ENCODE measurements around the gene ARF4.
A peak's percentile ranks its signal among the peaks of the same experiment; 100 is the strongest.

ARF4 gene

DNA sequence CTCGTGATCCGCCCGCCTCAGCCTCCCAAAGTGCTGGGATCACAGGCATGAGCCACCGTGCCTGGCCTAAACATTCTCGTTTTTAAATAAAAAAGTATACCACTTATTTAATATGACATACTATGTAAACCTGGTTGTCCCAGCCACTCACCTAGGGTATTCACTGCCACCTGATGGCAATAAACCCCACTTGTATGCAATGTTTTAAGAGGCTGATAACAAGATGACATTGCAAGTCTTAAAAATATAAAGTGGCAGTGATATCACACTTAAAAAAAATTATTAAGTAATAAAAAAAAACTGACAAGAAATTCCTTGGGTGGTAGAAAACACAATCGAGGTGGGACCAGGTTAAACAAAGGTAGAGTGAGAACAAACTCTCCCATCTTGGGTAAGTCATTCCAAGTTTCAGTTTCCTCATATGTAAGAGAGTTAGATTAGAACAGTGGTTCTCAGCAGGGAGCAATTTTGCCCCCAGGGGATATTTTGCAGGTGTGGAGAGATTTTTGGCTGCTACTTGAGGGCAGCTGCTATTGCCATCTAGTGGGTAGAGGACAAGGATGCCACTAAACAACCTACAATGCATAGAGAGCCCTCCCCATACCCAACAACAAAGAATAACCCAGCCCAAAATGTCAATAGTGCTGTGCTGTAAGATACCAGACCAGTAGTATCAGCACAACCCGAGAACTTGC, 14.5 kb downstream of the ARF4 start:
- DNase-seq (ENCODE audit: low read depth in 2 of 2, low spot score in 1 of 2) = no peak

DNA sequence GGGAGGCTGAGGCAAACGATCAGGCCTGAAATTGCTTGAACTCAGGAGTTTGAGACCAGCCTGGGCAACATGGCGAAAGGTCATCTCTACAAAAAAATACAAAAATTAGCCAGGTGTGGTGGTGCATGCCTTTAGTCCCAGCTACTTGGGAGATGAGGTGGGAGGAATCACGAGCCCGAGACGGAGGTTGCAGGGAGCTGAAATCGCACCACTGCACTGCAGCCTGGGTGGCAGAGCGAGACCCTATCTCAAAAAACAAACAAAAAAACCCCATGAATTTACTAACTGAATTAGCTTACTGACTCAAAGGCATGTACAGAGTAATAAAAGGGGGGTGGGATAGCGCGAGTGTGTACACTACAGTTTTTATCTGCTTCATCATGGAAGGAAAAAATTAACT, 19.3 kb downstream of the ARF4 start:
- DNase-seq (ENCODE audit: low read depth in 2 of 2, low spot score in 1 of 2) = no peak

DNA sequence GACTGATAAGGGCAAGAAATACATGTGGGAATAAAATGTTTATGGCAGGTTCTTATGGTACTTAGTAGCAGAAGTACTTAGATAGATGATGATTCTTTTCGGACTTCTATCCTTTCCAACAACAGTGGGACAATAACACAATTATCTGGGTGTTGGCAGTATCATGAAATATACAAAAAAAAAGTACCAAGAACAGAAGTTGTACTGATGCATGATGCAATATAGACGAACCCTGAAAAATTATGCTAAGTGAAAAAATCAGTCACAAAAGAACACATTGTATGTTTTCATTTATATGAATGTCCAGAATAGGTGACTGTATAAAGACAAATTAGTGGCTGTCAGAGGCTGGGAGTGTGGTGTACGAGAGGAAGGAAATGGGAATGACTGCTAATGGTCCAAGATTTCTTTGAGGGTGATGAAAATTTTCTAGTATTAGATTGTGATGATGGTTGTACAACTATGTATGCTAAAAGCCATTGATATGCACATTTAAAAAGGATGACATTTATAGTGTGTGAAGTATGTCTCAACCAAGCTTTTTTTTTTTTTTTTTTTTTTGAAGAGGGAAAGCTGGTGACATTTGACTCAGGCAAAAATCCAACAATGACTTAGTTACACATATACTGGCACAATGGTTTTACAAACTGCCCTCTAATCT, 21.0 kb downstream of the ARF4 start:
- DNase-seq (ENCODE audit: low read depth in 2 of 2, low spot score in 1 of 2) = no peak

DNA sequence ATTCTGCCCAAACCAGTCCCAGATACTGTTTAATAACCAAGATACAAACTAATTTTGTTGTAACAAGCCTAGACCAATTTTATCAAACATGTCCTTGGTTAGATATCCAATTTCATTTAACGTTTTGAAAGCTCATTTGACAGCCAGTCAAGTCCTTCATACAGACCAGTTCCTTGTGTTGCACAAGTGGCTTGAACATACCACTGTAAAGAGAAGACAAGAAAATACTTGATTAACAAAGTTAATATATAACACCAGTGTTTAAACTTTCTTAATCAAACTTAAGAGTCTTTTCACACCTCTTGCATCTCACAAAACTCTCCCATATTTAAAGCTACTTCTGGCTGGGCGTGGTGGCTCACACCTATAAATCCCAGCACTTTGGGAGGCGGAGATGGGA, 25.0 kb downstream of the ARF4 start:
- DNase-seq (ENCODE audit: low read depth in 2 of 2, low spot score in 1 of 2) = no peak

DNA sequence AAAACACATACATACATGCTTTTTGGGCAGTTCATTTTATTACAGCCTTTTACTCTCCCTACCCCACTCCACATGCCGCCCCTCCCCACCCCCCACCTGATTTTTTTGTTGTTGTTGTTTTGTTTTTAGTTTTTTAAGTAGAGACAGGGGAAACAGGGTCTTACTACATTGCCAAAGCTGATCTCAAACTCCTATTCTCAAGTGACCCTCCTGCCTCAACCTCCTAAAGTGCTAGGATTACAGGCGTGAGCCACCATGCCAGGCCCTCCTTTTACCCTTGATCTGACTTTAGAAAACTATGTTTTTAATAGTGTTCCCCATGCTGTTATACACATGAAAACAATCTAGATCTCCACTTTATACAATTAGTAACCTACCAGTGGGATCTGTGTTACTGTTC, 26.3 kb downstream of the ARF4 start:
- no peak for DNase-seq (ENCODE audit: low read depth in 2 of 2, low spot score in 1 of 2)

DNA sequence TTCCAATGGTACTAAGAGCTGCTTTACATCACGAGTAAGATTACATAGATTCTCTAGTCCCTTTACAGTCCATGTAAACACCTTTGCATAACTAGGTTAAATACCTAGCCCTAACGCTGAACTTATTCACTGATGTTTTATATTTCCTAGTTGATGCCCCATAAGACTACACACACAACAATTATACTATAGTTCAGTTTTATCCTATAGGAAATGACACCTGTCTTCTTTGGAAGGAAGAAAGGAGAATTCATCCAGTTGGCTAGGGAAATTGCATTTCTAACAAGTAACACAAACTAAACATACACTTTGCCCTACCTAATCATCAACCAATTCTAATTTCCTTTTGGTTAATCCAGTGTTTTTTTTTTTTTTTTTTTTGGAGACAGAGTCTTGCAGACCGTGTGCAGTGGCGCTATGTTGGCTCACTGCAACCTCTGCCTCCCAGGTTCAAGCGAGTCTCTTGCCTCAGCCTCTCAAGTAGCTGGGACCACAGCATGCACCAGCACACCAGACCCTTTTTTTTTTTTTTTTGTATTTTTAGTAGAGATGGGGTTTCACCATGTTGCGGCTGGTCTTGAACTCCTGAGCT, 27.2 kb downstream of the ARF4 start:
- no peak for DNase-seq (ENCODE audit: low read depth in 2 of 2, low spot score in 1 of 2)

DNA sequence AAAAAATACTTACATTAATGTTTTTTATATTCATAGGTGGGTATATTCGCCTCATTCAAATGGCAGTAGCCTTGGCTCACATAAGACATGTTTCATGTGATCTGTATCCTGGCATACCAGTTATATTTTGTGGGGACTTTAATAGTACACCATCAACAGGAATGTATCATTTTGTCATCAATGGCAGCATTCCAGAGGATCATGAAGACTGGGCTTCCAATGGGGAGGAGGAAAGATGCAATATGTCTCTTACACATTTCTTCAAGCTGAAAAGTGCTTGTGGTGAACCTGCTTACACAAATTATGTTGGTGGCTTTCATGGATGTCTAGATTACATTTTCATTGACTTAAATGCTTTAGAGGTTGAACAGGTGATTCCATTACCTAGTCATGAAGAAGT, 37.6 kb downstream of the ARF4 start:
- DNase-seq (ENCODE audit: low read depth in 2 of 2, low spot score in 1 of 2) = no peak

DNA sequence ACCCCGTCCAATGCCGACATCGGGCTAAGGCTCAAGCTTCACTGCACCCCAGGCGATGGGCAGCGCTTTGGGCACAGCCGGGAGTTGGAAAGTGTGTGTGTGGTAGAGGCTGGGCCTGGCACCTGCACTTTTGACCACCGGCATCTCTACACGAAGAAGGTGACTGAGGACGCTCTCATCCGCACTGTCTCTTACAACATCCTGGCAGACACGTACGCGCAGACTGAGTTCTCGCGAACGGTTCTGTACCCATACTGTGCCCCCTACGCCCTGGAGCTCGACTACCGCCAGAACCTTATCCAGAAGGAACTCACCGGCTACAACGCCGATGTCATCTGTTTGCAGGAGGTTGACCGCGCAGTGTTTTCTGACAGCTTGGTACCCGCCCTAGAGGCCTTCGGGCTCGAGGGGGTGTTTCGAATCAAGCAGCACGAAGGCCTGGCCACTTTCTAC, 40.0 kb downstream of the ARF4 start:
- DNase-seq (ENCODE audit: low read depth in 2 of 2, low spot score in 1 of 2) = no peak

DNA sequence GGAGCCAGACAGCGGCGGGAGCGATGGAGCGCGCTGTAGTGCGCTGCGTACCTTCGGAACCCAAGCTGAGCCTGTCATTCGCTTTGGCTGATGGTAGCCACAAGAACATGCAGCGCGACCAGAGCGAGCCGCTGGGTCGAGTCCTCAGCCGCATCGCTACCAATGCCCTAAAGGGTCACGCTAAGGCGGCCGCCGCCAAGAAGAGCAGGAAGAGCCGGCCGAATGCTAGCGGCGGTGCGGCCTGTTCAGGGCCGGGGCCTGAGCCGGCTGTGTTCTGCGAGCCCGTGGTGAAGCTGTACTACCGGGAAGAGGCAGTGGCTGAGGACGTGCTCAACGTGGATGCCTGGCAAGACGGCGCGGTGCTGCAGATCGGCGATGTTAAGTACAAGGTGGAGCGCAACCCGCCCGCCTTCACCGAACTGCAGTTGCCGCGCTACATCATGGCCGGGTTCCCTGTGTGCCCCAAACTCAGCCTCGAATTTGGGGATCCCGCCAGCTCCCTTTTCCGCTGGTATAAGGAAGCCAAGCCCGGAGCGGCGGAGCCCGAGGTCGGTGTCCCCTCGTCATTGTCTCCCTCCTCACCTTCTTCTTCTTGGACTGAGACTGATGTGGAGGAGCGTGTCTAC, 40.6 kb downstream of the ARF4 start:
- no peak for DNase-seq (ENCODE audit: low read depth in 2 of 2, low spot score in 1 of 2)

DNA sequence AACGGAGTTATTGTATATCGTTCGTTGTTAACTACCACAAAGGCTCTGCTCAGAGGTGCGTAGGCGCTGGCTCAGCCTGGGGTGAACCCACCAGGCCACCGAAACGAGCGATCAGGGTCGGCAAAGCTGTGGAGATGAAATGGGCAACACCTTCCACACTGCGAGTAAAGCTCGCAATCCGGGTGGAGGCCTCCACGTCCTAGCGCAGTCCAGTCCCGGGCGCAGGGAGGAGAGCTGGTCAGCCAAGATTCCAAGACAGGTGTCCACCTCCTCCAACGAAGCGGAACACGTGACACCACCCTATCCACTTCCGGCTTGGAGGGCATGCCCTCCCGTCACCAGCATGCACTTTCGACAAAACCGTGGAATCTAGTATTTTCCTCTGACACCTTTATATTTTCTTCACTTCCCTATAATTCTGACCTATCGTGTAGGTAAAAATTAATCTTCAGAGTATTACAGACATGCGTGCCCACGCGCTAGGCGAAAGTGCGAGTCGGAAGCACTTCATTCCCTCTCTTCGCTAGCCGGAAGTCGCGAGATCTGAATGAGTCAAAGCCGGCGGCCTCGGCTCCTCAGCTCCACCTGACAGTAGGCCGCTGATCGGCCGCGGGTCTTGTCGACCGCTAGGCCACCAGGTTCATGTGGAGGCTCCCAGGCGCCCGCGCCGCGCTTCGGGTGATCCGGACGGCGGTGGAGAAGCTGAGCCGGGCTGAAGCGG, 41.2 kb downstream of the ARF4 start, which contains the start of gene PDE12:
Gene PDE12, plus strand, starts transcription at position 537 of the 721 bp plus-strand sequence. Its CDS starts 106 bp downstream, at position 643.
- DNase-seq (ENCODE audit: low read depth in 2 of 2, low spot score in 1 of 2) = peak; percentile 59 to 71

DNA sequence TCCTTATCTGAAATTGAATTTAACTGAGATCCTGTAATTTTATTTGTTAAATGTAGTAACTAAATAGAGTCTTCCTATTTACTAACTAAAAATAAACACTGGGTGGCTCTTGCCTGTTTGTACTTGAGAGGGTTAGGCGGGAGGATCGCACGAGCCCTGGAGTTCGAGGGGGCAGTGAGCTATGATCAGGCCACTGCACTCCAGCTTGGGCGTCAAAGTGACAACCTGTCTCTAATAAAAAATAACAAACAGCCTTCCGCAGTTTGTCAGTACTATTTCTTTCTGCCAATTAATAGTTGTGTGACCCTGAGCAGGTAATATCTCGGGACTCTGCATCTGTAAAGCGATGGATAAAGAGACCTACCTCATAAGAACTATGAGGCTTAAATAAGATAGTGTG, 41.8 kb downstream of the ARF4 start:
- no peak for DNase-seq (ENCODE audit: low read depth in 2 of 2, low spot score in 1 of 2)

DNA sequence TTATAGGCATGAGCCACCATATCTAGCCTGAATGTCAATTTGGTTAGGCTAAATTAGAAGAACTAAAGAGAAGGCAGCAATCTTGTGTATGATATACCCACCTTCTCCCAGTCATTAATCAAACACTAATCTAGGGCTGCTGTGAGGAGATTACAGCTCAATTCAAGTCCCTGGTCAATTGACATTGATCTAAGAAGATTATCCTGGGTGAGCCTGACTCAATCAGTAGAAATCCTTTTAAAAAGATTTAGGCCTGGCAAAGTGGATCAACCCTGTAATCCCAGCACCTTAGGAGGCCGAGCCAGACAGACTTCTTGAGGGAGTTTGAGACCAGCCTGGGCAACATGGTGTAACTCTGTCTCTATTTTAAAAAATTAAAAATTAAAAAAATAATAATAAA, 50.5 kb downstream of the ARF4 start:
- no peak for DNase-seq (ENCODE audit: low read depth in 2 of 2, low spot score in 1 of 2)

DNA sequence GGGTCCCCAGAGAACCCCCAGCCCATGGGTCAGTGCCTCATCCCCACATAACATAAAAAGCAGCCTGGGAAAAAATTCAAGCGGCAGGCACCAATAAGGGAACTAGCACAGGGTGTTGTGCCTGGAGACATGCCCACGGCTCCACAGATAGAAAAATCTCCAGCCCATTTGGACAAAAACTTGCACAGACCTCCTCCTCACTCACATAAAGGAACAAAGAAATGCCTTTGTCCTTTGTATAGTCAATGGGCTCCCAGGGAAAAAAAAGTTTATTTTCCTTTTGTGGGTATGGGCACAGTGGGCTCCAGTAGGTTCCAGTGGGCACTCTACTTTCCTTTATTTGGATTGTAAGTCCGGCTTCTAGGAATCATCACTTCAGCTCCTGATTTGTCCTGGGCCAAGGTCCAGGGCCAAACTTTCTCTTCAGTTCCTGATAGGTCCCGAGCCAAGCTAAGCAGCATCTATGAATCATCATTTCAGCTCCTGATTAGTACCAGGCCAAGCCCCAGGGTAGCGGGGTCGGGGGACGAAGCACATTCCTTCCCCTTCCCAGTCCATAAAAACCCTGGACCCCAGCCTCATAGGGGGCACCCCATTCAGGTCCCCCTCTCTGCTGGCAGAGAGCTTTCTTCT, 51.4 kb downstream of the ARF4 start:
- DNase-seq (ENCODE audit: low read depth in 2 of 2, low spot score in 1 of 2) = no peak

DNA sequence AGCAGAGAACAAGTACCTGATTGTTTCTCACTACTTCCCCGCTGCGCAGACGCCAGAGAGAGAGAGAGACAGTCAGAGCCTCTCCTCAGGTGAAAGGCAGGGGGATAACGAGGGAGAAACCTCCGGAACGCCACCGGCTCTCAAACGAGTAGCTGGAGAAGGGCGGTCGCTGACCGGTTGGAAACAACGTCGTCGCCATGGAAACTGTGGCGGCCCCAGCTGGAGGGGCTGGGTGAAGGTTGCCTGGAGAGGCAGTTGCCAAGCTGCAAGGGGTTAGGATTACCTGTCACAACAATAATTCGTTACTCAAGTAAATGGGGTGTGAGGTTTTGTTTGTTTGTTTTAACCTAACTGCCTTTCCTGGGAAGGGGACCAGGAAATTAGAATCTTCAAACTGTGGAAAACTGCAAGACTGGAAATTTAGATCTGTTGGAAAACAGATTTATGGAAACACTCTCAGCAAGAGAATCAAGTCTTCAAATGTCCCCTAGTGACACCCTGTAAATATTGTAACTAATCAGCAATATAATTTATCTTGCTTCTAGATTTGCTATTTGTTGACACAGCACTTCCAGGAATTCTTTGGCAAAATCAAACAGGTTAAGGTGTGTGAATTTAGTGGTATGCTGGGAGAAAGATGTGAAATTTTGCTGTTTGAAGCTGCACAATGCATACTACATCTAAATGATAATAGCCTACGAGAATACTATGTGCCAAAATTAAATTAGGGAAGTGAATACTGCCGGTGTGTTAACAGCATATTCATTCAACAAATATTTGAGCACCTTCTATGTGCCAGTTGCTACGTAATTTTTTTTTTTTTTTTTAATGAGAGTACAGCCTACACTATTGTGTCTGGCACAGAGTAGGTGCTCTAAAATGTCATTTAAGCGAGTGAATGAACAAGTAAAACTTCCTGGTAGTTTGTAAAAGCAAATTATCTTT, 52.7 kb downstream of the ARF4 start, which contains the start of gene DNAH12:
Gene DNAH12, minus strand, starts transcription at position 164 of the 945 bp plus-strand sequence. CDS start 1,474 bp downstream, outside the sequence.
- DNase-seq (ENCODE audit: low read depth in 2 of 2, low spot score in 1 of 2) = no peak

DNA sequence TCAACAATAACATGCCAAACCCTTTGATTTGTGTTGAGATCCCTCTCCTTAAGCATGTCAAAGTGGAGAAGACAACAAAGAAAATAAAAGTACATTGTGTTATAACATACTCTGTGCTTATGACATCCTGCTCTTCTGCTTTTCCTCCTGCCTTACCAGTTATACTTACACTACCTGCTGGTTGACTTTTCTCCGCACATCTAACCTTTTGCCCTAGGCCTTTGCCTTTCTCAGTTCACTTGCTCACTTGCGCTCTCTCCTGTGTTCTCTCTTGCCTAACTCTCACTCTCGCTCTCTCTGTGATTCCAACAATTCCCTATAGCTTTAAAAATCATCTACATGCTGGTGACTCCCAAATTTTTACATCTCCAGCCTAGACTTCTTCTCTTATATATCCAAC, 58.7 kb downstream of the ARF4 start:
- no peak for DNase-seq (ENCODE audit: low read depth in 2 of 2, low spot score in 1 of 2)

DNA sequence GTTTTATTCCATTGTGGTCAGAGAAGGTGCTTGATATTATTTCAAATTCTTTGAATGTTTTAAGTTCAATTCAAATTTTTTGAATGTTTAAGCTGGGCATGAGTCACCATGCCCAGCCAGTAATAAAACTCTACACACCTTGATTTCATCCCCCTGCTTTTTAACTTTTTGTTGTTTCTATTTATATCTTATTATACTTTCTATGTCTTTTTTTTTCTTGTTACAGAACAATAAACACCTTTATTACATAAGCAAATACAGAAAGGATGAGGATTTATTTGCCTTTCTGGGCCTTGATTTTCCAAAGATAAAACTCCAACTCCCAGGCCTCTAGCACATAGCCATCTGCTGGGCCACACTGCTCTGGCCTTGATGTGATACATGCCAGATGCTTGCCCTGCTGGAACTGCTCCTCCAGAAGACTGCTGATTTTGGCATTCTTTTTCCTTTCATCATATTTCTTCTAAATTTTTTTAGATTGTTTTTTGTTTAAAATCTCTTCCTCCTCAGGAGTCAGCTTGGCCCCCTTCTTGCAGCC, 67.0 kb downstream of the ARF4 start:
- no peak for DNase-seq (ENCODE audit: low read depth in 2 of 2, low spot score in 1 of 2)

Data from stimulated activated CD8-positive, alpha-beta memory T cell treated with anti-CD3 and anti-CD28 coated beads, Interleukin-4, amount 100 ng/mL, for 4 hours (primary cell).